Endodermal cell (in vitro differentiated cells): ENCODE data around the gene TCP10L. TPM values are rescaled to one million over a fixed set of nuclear protein-coding genes. Genes with fewer than 3 reads are reported as not detected.

ENCODE experiments used
- DNase-seq: peaks from one replicate; pipeline ENCODE4 v3.0.0-alpha.2; 2017
- H3K27ac ChIP-seq: 2 replicates; pipeline ENCODE4 v1.5.1; 2013; ENCODE audit warnings: mild to moderate bottlenecking, low read depth, low read length, moderate library complexity
- H3K27me3 ChIP-seq: 2 replicates; pipeline ENCODE4 v1.6.1; 2013; ENCODE audit warnings: mild to moderate bottlenecking, low read length, moderate library complexity; ENCODE audit not compliant: insufficient read depth, control insufficient read depth, poor library complexity, severe bottlenecking
- H3K36me3 ChIP-seq: 2 replicates; pipeline ENCODE4 v1.7.0; 2013; ENCODE audit warnings: mild to moderate bottlenecking, low read length, moderate library complexity; ENCODE audit not compliant: control insufficient read depth, insufficient read depth
- H3K4me1 ChIP-seq: one replicate; pipeline ENCODE4 v1.7.0; 2013; ENCODE audit warnings: low read length; ENCODE audit not compliant: control insufficient read depth, insufficient read depth
- H3K4me3 ChIP-seq: 2 replicates; pipeline ENCODE4 v1.5.1; 2013; ENCODE audit warnings: mild to moderate bottlenecking, low read length, moderate library complexity
- H3K9ac ChIP-seq: 2 replicates; pipeline ENCODE4 v1.6.1; 2013; ENCODE audit warnings: mild to moderate bottlenecking, low read length, moderate library complexity; ENCODE audit not compliant: poor library complexity, severe bottlenecking; ENCODE audit errors: extremely low read depth
- H3K9me3 ChIP-seq: 2 replicates; pipeline ENCODE4 v1.6.1; 2013; ENCODE audit warnings: mild to moderate bottlenecking, low read length, moderate library complexity; ENCODE audit not compliant: control insufficient read depth
- H3K27ac Mint-ChIP-seq: 2 replicates; pipeline ENCODE4 v1.8.0; 2020; ENCODE audit warnings: mixed read lengths
- H3K27me3 Mint-ChIP-seq: 2 replicates; pipeline ENCODE4 v1.8.0; 2021; ENCODE audit warnings: mild to moderate bottlenecking, mixed read lengths; ENCODE audit not compliant: insufficient read depth
- H3K36me3 Mint-ChIP-seq: 2 replicates; pipeline ENCODE4 v1.8.0; 2020; ENCODE audit warnings: low read depth, mixed read lengths
- H3K4me1 Mint-ChIP-seq: 2 replicates; pipeline ENCODE4 v1.8.0; 2020; ENCODE audit warnings: mixed read lengths
- H3K4me3 Mint-ChIP-seq: 2 replicates; pipeline ENCODE4 v1.8.0; 2020; ENCODE audit warnings: mild to moderate bottlenecking, moderate library complexity, mixed read lengths
- H3K9me3 Mint-ChIP-seq: 2 replicates; pipeline ENCODE4 v1.8.0; 2020; ENCODE audit warnings: mild to moderate bottlenecking, mixed read lengths
- WGBS, 2 experiments: methylation state at CpG; one replicate each; pipeline versions ENCODE4 v1.1.5 to v1.1.7; 2013; ENCODE audit warnings: missing lambda C conversion rate in 2 of 2, mixed read lengths in 1 of 2; ENCODE audit not compliant: insufficient coverage in 1 of 2, insufficient read length in 1 of 2; 5-methylcytosine and 5-hydroxymethylcytosine counted together
- total RNA-seq, 2 donors: library from RNA; stranded (reverse); fragmentation: NEBNext Ultra II Directional in 1 of 2; extraction: Animal tissue kit (Norgen Biotek cat#: 25700) in 1 of 2; gene quantifications; 2 replicates in 1 of 2; 3 replicates in 1 of 2; pipeline ENCODE4 v1.2.1, GENCODE V29; 2021
- TF ChIP-seq, protein P1 (sequence below): fragments of 200-600 bp; sonication (generic); conservative IDR thresholded peaks from 2 replicates; pipeline ENCODE4 v1.5.0; 2021; ENCODE audit warnings: antibody characterized with exemption, mild to moderate bottlenecking

The TCP10L gene
- total RNA-seq, 2 donors from 2014 or later: 0.95 to 1.4 TPM

DNA sequence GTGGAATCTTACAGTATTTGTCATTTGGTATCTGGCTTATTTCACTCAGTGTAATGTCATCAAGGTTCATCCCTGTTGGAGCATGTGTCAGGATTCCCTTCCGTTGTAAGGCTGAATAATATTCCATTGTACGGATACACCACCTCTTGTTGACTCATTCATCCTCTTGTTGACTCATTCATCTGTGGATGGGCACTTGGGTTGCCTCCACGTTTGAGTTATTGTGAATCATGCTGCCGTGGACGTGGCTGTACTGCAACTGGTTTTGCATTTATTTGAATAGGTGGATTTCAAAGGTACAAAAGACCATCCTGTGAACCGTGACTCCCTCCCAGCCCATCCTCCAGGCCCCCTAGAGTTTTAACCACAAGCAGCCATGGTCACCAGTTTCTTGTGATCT, 11.9 kb upstream of the TCP10L start:
- no peaks in the 10 kb centered on the region for H3K27me3 Mint-ChIP-seq

DNA sequence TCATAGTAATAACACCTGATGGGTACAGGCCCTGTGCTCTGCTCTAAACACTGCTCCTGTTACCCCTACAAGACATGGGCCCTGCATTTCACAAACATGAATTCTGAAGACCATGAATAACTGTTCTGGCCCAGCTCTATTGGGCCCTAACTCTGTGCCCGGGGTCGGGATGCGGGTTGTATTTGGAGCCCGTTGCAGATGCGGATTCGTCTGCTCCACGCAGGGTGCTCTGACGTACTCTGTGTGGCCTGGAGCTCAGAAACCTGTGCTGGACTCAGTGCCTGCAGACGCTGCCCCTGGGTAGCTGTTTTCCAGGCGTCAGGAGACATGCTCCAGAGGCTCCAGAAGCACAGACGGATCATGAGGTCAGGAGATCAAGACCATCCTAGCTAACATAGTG, 10.1 kb upstream of the TCP10L start:
- peaks cover 26% of the 10 kb centered on the region for H3K36me3 Mint-ChIP-seq
- no peaks in the 10 kb centered on the region for H3K9me3 ChIP-seq

More for the DNA sequence above, 11.9 kb upstream of the TCP10L start:
- Histone ChIP-seq H3K36me3 (peaks cover 32% of the 10 kb centered on the region), H3K9ac (no peak overlapping the region), H3K27ac (no peak overlapping the region), H3K27me3 (no peaks in the 10 kb centered on the region), H3K4me1 (no peaks in the 10 kb centered on the region), H3K4me3 (no peak overlapping the region), H3K9me3 (no peaks in the 10 kb centered on the region)
- no peak overlapping the region for H3K4me3 Mint-ChIP-seq
- TF ChIP-seq, protein P1, sequence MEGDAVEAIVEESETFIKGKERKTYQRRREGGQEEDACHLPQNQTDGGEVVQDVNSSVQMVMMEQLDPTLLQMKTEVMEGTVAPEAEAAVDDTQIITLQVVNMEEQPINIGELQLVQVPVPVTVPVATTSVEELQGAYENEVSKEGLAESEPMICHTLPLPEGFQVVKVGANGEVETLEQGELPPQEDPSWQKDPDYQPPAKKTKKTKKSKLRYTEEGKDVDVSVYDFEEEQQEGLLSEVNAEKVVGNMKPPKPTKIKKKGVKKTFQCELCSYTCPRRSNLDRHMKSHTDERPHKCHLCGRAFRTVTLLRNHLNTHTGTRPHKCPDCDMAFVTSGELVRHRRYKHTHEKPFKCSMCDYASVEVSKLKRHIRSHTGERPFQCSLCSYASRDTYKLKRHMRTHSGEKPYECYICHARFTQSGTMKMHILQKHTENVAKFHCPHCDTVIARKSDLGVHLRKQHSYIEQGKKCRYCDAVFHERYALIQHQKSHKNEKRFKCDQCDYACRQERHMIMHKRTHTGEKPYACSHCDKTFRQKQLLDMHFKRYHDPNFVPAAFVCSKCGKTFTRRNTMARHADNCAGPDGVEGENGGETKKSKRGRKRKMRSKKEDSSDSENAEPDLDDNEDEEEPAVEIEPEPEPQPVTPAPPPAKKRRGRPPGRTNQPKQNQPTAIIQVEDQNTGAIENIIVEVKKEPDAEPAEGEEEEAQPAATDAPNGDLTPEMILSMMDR: no peak
- H3K27ac Mint-ChIP-seq: no peak overlapping the region
- peaks cover 8% of the 10 kb centered on the region for H3K4me1 Mint-ChIP-seq
- no peak for DNase-seq
- WGBS, 2 experiments: 89 to 91% methylated on average over 2 to 6 of the region's 6 CpGs
- peaks cover 34% of the 10 kb centered on the region for H3K36me3 Mint-ChIP-seq
- H3K9me3 Mint-ChIP-seq: no peaks in the 10 kb centered on the region

DNA sequence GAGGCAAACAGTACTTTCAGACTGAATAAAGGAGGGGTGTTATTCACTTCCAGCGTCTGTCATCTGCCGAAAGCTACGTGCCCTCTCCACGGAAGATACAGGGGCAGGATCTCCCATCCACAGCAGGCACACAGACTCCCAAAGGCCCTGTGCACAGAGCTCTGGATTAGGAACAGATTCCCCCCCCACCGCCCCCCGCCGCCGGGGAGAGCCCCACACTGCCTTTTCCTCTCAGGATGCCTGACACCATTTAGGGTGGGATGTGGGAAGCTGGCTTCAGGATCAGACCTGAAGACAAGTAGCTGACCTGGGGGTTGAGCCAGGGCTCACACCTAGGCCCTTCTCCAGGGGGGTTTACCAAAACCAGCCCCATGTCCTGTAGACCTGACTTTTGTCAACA, 8.4 kb upstream of the TCP10L start:
- Mint-ChIP-seq H3K4me3 (no peak overlapping the region), H3K4me1 (peaks cover 8% of the 10 kb centered on the region), H3K27ac (no peak overlapping the region), H3K9me3 (no peaks in the 10 kb centered on the region), H3K36me3 (peaks cover 11% of the 10 kb centered on the region), H3K27me3 (no peaks in the 10 kb centered on the region)
- peaks cover 2% of the 10 kb centered on the region for H3K36me3 ChIP-seq
- no peak overlapping the region for H3K27ac ChIP-seq
- no peaks in the 10 kb centered on the region for H3K9me3 ChIP-seq
- H3K9ac ChIP-seq: no peak overlapping the region
- DNase-seq: no peak
- no peaks in the 10 kb centered on the region for H3K27me3 ChIP-seq
- H3K4me3 ChIP-seq: no peak overlapping the region
- 95 to 100% methylated on average over 1 to 8 of the region's 8 CpGs for WGBS, 2 experiments
- H3K4me1 ChIP-seq: no peaks in the 10 kb centered on the region
- TF ChIP-seq, protein P1: no peak

More for the DNA sequence above, 10.1 kb upstream of the TCP10L start:
- peaks cover 8% of the 10 kb centered on the region for H3K4me1 Mint-ChIP-seq
- no peaks in the 10 kb centered on the region for H3K27me3 Mint-ChIP-seq
- no peaks in the 10 kb centered on the region for H3K4me1 ChIP-seq
- no peak overlapping the region for H3K9ac ChIP-seq
- H3K4me3 Mint-ChIP-seq: no peak overlapping the region
- H3K27ac Mint-ChIP-seq: no peak overlapping the region
- no peak for DNase-seq
- no peaks in the 10 kb centered on the region for H3K27me3 ChIP-seq
- WGBS, 2 experiments: 95 to 96% methylated on average over 5 to 11 of the region's 11 CpGs
- no peak overlapping the region for H3K4me3 ChIP-seq
- H3K27ac ChIP-seq: no peak overlapping the region
- TF ChIP-seq, protein P1: no peak
- H3K36me3 ChIP-seq: peaks cover 20% of the 10 kb centered on the region
- no peaks in the 10 kb centered on the region for H3K9me3 Mint-ChIP-seq
